GM19463 (cell line): ENCODE measurements around the gene RHBDF2.
"Not testable (repeated sequence)": the region's sequence is repeated elsewhere in the genome, so short reads cannot be mapped to it uniquely, and the experiment has no call there.

Source experiments
- ATAC-seq: cut with Tn5 transposase; IDR thresholded peaks from one replicate; pipeline ENCODE4 v1.9.1; 2021; ENCODE audit warnings: mild to moderate bottlenecking, moderate library complexity; ENCODE audit not compliant: unreplicated experiment

RHBDF2 gene

DNA sequence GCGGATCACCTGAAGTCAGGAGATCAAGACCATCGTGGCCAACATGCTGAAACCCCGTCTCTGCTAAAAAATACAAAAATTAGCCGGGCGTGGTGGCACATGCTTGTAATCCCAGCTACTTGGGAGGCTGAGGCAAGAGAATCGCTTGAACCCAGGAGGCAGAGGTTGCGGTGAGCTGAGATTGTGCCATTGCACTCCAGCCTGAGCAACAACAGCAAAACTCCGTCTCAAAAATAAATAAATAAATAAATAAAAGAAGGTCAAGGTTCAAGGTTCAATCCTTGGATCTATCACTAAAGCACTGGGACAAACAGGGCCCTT lies 24.2 kb upstream of the RHBDF2 start:
- ATAC-seq, result not testable (repeated sequence)

DNA sequence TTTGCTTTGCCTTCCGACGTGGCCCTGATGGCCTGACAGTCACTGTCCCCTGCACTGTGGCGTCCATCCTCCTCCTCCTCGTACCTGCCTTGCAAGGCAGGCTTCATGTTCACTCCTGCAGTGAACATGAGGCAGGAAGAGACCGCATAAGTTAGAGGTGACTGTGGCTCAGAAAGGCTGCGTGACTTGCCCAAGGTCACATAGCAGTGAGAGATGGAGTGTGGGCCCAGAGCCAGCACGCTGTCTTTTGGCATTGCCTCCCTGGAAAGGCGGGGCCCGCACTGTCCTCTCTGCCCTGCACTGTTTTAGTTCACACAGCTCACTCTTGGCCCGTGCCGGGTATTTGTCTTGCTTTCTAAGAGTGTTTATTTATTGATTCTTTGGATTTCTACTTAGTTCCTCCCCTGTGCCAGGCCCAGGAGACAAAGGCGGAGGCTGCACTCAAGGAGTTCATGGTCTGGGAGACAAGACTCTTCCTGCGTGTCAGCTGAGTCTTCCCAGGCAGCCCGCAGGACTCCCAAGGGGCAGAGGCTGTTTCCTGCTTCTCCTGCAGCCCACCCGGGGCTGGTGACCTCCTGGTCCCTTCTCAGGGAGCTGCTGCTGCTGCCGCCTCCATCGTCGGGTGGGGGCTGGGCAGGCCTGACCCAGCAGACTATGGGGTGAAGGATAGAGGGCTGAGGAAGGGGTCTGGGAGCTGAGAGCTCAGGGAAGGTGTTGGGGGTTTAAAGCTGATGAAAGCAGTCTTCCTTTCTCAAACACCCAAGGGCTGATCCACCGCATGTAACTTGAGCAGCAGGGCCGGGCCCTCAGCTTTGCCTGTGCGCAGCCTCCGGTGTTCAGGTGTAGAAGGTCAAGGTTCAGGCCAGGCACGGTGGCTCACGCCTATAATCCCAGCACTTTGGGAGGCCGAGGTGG lies 23.6 kb upstream of the RHBDF2 start:
- no peak for ATAC-seq

DNA sequence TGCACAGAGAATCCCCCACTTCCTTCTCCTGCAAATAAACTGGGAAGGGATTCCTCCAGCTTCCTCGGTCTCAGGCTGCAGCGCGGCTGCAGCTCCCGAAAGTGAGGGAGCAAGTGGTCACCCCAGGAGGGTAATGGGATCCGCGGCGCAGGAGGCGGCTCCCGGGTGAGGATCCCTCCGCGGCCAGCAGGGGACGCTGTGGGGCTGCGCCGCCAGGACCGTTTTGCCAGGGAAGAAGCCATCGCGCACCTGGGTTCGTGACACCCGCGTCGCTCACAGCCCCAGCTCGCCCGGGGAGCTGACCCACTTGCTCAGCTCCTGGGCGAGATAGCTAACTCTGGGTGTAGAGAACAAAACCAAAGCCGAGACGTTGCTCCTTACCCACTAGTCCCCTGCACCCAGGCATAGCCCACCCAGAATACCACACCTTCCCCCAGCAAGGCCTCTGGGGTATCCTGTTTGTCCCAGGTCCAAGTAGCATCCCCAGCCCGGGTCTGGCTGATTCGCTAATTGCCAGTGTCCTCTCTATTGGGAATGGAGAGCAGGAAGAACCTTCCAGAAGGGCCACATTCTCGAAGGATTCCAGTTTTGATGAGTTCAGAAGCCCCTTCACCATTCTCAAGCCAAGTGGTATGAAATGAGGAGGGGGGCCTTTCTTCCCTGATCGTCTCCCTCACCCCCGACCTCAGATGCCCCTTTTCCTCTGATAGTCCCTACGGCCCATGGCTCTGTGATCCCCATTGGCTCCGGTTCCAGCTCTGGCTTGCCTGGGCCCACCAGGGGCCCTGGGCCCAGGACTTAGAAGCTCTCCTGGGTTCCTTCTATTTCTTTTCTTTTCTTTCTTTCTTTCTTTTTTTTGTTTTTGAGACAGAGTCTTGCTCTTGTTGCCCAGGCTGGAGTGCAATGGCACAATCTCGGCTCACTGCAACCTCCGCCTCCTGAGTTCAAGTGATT lies 22.1 kb upstream of the RHBDF2 start:
- no peak for ATAC-seq

DNA sequence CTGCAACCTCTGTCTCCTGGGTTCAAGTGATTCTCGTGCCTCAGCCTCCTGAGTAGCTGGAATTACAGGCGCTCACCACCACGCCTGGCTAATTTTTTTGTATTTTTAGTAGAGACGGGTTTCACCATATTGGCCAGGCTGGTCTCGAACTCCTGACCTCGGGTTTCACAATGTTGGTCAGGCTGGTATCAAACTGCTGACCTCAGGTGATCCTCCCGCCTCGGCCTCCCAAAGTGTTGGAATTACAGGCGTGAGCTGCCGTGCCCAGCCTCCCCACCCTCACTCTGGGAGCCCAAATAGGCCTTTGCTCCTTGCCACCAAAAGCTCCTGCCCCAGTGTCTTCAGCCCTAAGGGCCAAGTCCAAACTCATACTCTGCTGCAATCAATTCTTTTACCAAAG lies 20.5 kb upstream of the RHBDF2 start:
- not testable (repeated sequence) for ATAC-seq

DNA sequence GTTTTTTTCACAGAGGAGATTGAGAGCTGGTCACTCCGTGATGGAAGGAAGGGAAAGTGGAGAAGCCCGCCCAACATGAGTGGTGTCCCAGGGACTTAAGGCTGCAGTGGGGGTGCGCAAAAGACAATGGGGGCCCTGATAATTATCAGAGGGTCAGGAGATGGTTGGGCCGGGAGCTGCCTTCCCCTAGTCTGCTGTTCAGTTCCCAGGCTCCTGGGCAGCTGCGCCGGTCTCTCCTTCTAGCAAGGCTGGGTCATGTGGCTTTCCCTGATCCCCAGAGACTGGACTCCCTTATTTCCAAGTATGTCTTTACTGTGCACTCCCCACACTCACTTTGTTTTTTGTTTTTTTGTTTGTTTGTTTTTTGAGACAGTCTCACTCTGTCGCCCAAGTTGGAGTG lies 20.0 kb upstream of the RHBDF2 start:
- ATAC-seq, result no peak

DNA sequence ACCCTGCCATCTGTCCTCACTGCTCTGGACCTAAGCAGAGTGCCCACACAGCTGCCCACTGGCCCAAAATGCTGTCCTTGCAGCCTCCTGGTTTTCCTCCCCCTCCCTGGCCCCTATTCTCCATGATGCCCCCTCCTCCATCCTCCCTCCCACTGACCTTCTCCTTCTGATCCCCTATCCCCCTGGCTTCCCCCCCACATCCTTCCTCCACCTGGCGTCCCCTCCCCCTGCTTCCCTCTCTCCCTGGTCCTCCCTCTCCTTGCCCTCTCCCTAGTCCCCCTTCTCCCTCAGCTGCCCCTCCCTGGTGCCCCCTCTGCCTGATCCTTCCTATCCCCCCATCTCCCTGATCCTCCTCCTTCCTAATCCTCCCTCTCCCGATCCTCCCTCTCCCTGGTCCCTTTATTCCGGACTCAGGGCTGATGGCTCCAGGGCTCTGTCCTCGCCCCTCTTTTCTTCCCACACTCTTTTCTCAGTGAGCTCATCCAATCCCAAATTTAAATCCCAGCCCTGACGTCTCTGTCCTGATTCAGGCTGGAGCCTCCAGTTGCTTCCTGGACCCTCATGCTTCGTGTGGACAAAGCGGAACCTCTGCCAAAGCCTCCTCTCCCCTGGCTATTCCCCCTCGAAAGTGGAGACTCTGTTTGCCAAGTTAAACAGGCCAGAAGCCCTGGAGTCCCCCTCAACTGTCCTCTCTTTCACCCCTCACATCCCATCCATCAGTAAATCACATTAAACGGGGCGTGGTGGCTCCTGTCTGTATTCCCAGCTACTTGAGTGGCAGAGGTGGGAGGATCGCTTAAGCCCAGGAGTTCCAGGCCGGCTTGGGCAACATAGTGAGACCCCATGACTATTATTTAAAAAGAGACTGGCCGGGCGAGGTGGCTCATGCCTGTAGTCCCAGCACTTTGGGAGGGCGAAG lies 18.1 kb upstream of the RHBDF2 start:
- ATAC-seq, result no peak

DNA sequence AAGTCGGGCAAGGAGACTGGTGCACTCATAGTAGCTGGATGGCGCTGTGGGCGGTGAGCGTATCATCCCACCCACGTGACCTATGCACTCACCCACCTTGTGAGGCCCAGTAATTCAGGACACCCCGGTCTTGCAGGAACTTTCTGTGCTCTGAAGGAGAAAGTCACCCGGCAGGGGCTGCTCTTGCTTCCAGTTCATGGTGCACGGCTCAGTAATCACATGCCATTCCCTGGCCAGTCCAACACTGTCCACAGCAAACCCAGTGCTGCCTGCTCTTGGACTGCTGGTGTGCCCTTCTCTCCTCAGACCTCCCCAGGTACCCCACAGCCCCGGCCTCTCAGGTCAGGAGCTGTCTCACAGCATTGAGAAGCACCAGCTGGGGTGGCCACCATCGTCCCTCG lies 16.4 kb upstream of the RHBDF2 start:
- ATAC-seq, result no peak

DNA sequence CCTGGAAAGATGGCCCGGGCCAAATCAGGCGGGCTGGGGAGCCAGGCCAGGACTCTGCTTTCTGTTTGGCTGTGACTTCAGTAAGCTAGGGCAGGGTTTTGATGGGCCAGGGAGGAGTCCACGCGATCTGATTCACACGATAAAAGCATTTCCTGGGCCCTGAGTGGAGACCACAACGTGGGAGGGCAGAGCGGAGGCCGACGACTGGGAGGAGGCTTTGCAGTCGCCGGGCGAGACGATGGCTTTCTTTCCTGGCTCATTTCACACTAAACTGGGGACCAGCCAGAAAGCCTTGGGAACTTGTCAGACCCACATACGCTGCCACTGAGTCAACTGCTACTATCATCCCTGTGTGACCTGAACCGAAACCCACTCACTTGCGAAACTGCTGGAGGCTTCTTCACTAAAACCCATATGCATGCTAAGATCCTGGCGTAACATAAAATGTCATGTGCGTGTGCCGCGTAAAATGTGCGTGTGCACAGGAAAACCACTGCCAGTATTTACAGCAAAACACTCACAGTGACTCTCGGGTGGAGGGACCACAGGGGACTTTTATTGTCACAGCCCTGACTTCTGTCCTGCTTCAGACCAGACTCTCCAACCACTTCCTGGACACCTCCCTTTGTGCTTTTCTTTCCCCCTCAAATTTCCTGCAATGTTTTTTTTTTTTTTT lies 14.2 kb upstream of the RHBDF2 start:
- ATAC-seq, result peak; percentile 53

DNA sequence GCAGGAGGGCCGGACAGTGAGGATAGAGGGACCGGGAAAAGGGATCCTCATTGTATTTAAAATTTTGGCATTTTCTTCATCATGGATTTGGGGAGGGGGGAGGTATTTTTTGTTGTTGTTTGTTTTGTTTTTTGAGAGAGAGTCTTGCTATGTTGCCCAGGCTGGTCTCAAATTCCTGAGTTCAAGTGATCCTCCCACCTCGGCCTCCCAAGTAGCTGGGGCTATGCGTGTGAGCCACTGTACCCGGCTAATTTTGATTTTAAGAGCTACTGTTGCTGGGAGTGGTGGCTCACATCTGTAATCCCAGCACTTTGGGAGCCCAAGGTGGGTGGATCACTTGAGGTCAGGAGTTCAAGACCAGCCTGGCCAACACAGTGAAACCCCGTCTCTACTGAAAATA lies 13.1 kb upstream of the RHBDF2 start:
- not testable (repeated sequence) for ATAC-seq

DNA sequence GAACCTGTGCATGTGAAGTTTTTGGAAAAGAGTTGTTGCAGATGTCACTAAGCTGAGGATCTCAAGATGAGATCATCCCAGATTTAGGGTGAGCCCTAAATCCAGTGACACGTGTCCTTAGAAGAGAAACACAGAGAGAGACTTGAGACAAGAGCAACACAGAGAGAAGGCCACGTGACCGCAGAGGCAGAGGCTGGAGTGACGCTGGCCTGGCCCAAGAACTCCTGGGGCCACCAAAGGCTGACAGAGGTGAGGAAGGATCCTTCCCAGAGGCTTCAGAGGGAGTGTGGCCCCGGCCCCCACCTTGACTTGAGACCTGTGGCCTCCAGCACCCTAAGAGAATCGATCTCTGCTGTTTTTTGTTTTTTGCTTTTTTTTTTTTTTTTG lies 12.1 kb upstream of the RHBDF2 start:
- ATAC-seq, result no peak

DNA sequence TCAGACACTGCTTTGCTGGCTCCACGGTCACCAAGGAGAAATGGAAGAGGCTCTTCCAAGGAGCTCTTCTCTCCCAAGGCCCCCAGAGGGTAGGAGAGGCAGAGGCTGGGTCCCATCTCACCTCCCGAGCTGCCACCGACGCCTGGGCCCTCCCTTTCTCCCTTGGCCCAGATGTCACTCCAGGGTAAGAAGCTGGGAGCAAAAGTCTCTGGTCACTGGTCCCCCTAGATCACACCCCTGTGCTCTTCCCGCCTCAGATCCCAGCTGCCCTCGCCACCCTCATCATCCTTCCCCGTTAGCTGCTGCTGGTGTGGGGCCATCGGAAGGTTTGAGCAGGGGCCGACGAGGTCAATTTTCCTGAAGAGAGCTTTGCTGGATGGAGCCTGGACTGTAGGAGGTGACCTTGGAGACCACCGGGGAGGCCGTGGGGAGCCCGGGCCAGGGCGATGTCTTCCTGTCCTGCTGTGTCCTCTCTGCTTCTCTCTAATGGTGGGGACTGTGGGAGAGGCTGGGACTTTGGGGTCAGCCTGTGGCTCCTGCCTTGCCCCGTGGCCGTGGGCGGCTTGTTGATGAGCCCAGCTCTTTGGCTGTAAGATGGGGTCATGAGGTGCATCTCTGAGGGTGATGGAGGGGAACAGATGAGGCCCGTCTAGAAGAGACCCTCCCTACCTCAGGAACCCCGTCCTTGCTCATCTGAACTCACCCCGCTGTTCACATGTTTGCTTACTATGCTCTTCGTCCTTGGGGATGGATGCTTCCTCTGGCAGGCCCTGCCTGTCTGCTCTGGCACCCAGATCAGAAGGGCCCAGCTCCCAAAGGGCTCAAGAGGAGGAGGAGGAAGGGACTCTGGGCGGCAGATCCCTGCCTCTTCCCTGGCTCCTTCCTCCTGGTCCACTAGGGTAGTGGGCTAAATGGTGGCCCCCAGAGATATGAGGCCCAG lies 11.4 kb upstream of the RHBDF2 start:
- ATAC-seq, result no peak

DNA sequence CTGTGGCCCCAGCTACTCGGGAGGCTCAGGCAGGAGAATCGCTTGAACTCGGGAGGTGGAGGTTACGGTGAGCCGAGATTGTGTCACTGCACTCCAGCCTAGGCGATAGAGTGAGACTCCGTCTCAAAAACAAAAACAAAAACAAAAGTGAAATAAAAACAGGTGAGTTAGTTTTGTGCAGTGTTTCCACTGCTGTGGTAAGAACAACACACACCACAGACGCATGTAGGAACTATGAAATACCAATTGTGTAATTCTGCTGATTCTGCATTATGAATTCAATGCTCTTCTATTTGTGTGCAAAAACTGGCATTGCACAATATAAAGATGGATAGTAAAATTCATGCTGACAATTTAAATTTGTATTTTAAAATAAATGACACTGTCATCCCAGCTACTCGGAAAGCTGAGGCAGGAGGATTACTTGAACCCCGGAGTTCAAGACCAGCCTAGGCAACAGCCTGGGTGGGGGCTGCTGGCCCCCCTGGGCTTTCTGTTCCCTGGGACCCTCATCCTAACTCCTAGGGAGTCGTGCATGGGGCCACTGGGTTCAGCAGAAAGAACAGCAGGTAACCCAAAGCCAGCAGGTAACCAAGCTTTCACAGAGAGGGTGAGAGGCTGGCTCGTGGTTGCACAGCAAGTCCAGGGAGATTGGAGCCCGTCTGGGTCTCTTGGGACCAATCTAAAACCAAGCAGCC lies 10.6 kb upstream of the RHBDF2 start:
- no peak for ATAC-seq

DNA sequence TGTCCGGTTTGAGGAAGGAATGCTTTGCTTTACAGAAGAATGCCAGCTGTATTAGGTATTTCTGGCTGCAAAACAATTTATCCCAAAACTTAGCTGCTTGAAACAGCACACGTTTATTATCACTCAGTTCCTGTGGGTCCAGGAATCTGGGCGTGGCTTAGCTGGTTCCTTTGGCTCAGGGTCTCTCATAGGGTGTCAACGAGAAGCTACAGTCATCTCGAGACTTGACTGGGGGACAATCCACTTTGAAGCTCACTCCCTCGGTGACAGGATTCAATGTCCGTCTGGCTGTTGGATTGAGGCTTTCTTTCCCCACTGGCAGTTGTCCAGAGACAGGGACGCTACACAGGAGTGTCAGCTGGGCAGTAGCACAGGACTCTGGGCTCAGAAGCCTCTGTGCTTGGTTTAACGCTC lies 9.6 kb upstream of the RHBDF2 start:
- ATAC-seq, result no peak

DNA sequence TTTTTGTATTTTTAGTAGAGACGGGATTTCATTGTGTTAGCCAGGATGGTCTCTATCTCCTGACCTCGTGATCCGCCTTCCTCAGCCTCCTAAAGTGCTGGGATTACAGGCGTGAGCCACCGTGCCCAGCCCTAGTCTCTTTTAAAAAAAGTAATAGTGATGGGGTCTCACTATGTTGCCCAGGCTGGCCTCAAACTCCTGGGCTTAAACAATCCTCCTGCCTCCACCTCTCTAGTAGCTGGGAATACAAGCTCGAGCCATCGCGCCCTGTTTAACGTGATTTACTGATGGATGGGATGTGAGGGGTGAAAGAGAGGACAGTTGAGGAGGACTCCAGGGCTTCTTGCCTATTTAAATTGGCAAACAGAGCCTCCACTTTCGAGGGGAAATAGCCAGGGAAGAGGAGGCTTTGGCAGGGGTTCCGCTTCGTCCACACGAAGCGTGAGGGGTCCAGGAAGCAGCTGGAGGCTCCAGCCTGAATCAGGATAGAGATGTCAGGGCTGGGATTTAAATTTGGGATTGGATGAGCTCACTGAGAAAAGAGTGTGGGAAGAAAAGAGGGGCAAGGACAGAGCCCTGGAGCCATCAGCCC lies 7.3 kb upstream of the RHBDF2 start:
- not testable (repeated sequence) for ATAC-seq

DNA sequence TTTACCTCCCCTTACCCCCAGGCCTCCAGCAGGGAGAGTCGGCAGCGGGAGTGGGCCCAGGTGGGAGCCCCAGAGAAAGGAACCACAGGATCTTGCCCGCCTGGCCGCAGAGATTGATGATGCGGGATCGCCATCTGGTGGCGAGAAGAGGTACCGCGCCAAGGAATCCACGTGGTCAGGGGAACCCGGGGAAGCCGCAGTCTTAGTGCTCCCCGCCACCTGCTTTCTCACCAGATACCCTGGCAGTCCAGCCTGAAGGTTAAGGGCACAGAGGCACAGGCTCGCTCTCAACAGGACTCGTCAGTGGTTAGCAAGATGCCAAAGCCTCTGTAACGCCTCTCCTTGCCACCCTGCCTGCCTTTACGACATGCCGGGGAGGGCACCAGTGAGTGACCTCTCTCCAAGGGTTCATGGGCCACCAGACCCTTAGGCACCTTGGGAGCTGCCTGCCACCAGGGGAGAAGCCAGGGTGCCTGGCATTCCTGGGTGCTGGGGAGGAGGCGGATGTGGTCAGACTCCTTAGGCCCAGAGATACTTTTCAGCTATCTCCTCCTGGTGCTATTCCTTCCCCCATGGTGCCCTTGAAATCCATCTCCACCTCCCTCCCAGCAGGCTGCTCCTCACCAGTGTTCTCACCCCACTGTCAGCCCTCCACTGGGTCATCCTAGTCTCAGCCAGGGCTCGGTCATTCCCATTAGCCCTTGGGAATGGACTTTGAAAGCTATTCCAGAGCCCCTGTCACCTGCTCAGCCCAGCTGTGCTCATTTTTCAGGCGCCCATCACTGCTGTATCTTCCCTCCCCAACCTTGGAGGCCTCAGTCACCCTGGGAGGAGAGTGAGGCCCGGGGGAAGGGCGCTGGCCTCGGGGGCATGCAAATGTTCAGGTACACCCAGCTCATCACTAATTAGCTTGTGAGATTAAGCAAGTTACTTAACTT lies 5.5 kb upstream of the RHBDF2 start:
- ATAC-seq, result no peak

DNA sequence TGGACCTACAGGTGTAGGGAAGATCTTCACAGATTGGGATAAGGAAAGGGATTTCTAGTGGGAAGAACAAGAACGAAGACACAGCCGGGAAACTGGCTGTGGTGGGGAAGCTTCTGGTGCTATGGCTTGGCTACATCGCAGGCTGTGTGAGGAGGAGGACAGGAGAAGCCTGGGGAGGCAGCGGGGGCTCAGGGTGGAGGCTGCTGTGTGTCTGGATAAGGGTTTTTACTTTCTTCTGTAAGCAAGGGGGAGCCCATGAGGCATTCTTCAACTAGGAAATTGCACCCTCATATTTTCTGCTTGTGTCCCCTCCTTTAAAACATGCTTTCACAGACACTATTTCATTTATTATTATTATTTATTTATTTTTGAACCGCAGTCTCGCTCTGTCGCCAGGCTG lies 2.9 kb upstream of the RHBDF2 start:
- no peak for ATAC-seq
